MM.1S (cell line): Measurements from ENCODE around the gene PRKAR2B.

Experiments
- DNase-seq: peaks from one replicate; pipeline ENCODE4 v3.0.0-alpha.2; 2015
- H2AFZ ChIP-seq: fragments of 300-600 bp; sonication (generic); 2 replicates; pipeline ENCODE4 v1.6.0; 2016; ENCODE audit warnings: antibody characterized with exemption, low read length
- H3F3A ChIP-seq: fragments of 300-600 bp; sonication (generic); 2 replicates; pipeline ENCODE4 v1.6.1; 2016; ENCODE audit warnings: mild to moderate bottlenecking, antibody characterized with exemption, low read length, moderate library complexity, mixed read lengths; ENCODE audit not compliant: insufficient read depth
- H3K27ac ChIP-seq: fragments of 300-600 bp; sonication (generic); 2 replicates; pipeline ENCODE4 v1.5.1; 2016; ENCODE audit warnings: mild to moderate bottlenecking, low read length
- H3K27me3 ChIP-seq: fragments of 300-600 bp; sonication (generic); replicated peaks from 2 replicates; pipeline ENCODE4 v1.6.0; 2016; ENCODE audit warnings: low read length; ENCODE audit not compliant: insufficient read depth
- H3K36me3 ChIP-seq: fragments of 300-600 bp; sonication (generic); replicated peaks from 2 replicates; pipeline ENCODE4 v1.6.1; 2016; ENCODE audit warnings: mild to moderate bottlenecking, low read length, mixed read lengths; ENCODE audit not compliant: insufficient read depth
- H3K4me1 ChIP-seq: fragments of 300-600 bp; sonication (generic); 2 replicates; pipeline ENCODE4 v1.6.1; 2016; ENCODE audit warnings: low read length, mixed read lengths
- H3K4me2 ChIP-seq: fragments of 300-600 bp; sonication (generic); 2 replicates; pipeline ENCODE4 v1.6.0; 2016; ENCODE audit warnings: low read depth, low read length
- H3K4me3 ChIP-seq: fragments of 300-600 bp; sonication (generic); 2 replicates; pipeline ENCODE4 v1.5.1; 2016; ENCODE audit warnings: low read length, mixed read lengths
- H3K79me2 ChIP-seq: fragments of 300-600 bp; sonication (generic); 2 replicates; pipeline ENCODE4 v1.6.1; 2016; ENCODE audit warnings: mixed run types, low read length, mixed read lengths
- H3K9ac ChIP-seq: fragments of 300-600 bp; sonication (generic); 2 replicates; pipeline ENCODE4 v1.6.1; 2016; ENCODE audit warnings: low read length, mixed read lengths
- H3K9me2 ChIP-seq: fragments of 300-600 bp; sonication (generic); replicated peaks from 2 replicates; pipeline ENCODE4 v1.6.1; 2016; ENCODE audit warnings: mild to moderate bottlenecking, low read length, mixed read lengths; ENCODE audit not compliant: insufficient read depth
- H3K9me3 ChIP-seq: fragments of 300-600 bp; sonication (generic); replicated peaks from 2 replicates; pipeline ENCODE4 v1.6.1; 2016; ENCODE audit warnings: mild to moderate bottlenecking, low read length, mixed read lengths; ENCODE audit not compliant: insufficient read depth
- H4K20me1 ChIP-seq: fragments of 300-600 bp; sonication (generic); 2 replicates; pipeline ENCODE4 v1.6.1; 2016; ENCODE audit warnings: mild to moderate bottlenecking, low read length, moderate library complexity, mixed read lengths; ENCODE audit not compliant: insufficient read depth
- CTCF ChIP-seq: fragments of 300-600 bp; sonication (generic); IDR thresholded peaks from 2 replicates; pipeline ENCODE4 v1.5.1; 2016; ENCODE audit warnings: antibody characterized with exemption, low read length, mixed read lengths
- EZH2 ChIP-seq: fragments of 300-600 bp; sonication (generic); optimal IDR thresholded peaks from 2 replicates; pipeline ENCODE3; 2017; ENCODE audit warnings: low read depth, mild to moderate bottlenecking, antibody characterized with exemption, low read length, mixed read lengths
- EZH2phosphoT487 ChIP-seq: fragments of 300-600 bp; sonication (generic); IDR thresholded peaks from 2 replicates; pipeline ENCODE4 v1.6.1; 2018; ENCODE audit warnings: antibody characterized with exemption, low read length

Gene PRKAR2B

GRCh38 chr7:107021600-107021999 lies 22.9 kb upstream of the PRKAR2B start:
- no peak for TF ChIP-seq CTCF
- no peak for TF ChIP-seq EZH2
- no peak for TF ChIP-seq EZH2phosphoT487

GRCh38 chr7:107023522-107024151 lies 20.9 kb upstream of the PRKAR2B start:
- TF ChIP-seq EZH2phosphoT487 (no peak), CTCF (no peak), EZH2 (no peak)
- no peak overlapping the region for H3K4me2 ChIP-seq
- H4K20me1 ChIP-seq = no peaks in the 10 kb centered on the region
- H3K4me3 ChIP-seq = no peak overlapping the region
- no peaks in the 10 kb centered on the region for H3K79me2 ChIP-seq
- no peak overlapping the region for H3K9ac ChIP-seq
- no peak for DNase-seq
- H3K27ac ChIP-seq = no peak overlapping the region
- no peaks in the 10 kb centered on the region for H3K9me3 ChIP-seq
- no peaks in the 10 kb centered on the region for H3K36me3 ChIP-seq
- no peaks in the 10 kb centered on the region for H3F3A ChIP-seq
- H2AFZ ChIP-seq = no peak overlapping the region
- peaks cover 11% of the 10 kb centered on the region for H3K4me1 ChIP-seq
- H3K9me2 ChIP-seq = no peaks in the 10 kb centered on the region
- H3K27me3 ChIP-seq = no peaks in the 10 kb centered on the region

More at GRCh38 chr7:107021600-107021999, 22.9 kb upstream of the PRKAR2B start:
- Histone ChIP-seq H3K36me3 (no peaks in the 10 kb centered on the region), H3K27me3 (no peaks in the 10 kb centered on the region), H3K9me2 (no peaks in the 10 kb centered on the region), H2AFZ (no peak overlapping the region), H3K27ac (no peak overlapping the region), H3K4me1 (peaks cover 11% of the 10 kb centered on the region), H3K4me3 (no peak overlapping the region), H3K9me3 (no peaks in the 10 kb centered on the region), H3F3A (no peaks in the 10 kb centered on the region), H3K79me2 (no peaks in the 10 kb centered on the region), H3K4me2 (no peak overlapping the region), H4K20me1 (no peaks in the 10 kb centered on the region), H3K9ac (no peak overlapping the region)
- no peak for DNase-seq

- no peak for DNase-seq
- no peak overlapping the region for H3K27ac ChIP-seq
- no peak for TF ChIP-seq CTCF
- no peak for TF ChIP-seq EZH2
- no peak overlapping the region for H3K9ac ChIP-seq
- no peaks in the 10 kb centered on the region for H3F3A ChIP-seq
- H3K4me2 ChIP-seq = no peak overlapping the region
- H3K9me2 ChIP-seq = no peaks in the 10 kb centered on the region
- H3K4me1 ChIP-seq = peaks cover 11% of the 10 kb centered on the region
- no peaks in the 10 kb centered on the region for H3K79me2 ChIP-seq
- H3K9me3 ChIP-seq = no peaks in the 10 kb centered on the region
- no peaks in the 10 kb centered on the region for H3K27me3 ChIP-seq
- H4K20me1 ChIP-seq = no peaks in the 10 kb centered on the region
- H3K36me3 ChIP-seq = no peaks in the 10 kb centered on the region
- H2AFZ ChIP-seq = no peak overlapping the region
- no peak overlapping the region for H3K4me3 ChIP-seq
Observed at GRCh38 chr7:107024906-107025305, 19.6 kb upstream of the PRKAR2B start.
